Tongue (tissue), 2 donors: ENCODE results near the gene BCKDK. TPM values are rescaled to one million over a fixed set of nuclear protein-coding genes. Genes with fewer than 3 reads are reported as not detected.
"Not testable (repeated sequence)": the region's sequence is repeated elsewhere in the genome, so short reads cannot be mapped to it uniquely, and the experiment has no call there.

Experiments
- DNase-seq: peaks from one replicate; pipeline ENCODE4 v3.0.0-alpha.2; 2015
- total RNA-seq: library from RNA; depleted of rRNA; stranded (reverse); fragments of >200 nt; gene quantifications from one replicate; pipeline ENCODE4 v1.2.3, GENCODE V29; 2014

The BCKDK gene
- total RNA-seq, 1 donor from 2014 or later = 13.0 TPM

DNA sequence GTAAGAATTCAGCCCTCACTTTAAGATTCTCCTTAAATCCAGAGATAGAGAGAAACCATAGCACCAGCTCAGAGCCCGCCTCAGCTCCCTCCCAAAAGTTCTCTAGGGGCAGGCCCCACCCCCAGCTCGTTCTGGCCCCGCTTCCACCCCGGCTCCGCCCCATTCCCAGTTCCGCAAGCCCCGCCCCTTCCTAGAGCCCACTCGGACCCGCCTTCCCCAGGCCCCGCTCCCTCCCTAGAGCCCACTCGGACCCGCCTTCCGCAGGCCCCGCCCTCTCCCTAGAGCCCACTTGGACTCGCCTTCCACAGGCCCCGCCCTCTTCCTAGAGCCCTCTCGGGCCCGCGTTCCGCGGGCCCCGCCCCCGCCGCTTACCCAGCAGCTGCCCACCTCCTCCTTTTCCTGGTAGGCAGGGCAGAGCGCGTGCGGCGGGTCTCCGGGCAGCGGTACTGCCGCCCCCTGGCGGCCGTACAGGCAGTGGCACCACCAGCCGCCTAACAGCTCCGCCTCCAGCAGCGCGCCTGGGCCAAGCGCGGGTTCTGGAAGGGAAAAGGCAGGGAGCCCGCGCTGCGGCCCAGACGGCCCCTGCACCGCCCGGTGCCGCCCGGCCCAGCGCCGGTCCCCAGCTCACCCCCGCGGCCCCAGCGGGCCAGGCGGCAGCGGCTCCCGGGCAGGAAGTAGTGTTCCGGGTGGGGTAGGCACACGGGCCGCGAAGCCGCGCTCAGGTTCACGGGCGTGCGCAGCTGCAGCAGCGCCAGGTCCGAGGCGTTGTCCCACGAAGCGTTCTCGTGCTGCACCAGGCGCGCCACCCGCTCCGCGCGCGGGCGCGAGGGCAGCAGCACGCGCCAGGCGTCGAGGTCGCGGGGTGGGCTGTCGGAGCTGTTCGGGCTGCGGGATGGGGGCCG is 34.2 kb downstream of the BCKDK start:
- DNase-seq = peak; percentile 100

DNA sequence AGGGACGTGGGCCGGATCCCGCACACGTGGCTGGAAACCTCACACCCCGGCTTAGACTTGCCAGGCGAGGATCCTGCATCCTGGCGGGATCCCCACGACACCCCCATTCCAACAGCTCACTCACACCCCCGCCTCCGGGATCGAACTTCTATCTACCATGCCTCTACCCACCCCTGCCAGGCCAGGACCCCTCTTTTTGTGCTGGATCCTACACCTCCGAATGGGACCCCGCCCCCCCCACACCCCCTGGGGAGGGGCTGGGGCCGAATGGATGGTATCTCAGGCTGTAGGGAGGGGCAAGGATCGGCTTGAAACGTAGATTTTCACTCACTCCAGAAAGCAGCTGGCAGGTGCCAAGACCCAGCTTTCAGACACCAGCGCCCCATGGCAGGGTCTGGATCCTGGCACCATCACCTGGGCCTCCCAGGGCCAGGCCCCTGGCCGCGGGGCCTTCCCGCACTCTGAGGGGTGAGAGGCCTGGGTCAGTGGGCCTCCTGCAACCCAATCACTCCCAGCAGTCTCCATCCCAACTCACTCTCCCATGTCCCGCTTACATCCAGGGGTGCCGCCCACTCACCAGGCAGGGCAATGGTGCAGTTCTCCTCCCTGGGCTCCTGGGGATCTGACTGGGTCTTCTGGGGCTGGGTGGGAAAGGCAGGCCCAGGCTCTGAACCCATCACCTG is 35.0 kb downstream of the BCKDK start:
- DNase-seq = no peak

DNA sequence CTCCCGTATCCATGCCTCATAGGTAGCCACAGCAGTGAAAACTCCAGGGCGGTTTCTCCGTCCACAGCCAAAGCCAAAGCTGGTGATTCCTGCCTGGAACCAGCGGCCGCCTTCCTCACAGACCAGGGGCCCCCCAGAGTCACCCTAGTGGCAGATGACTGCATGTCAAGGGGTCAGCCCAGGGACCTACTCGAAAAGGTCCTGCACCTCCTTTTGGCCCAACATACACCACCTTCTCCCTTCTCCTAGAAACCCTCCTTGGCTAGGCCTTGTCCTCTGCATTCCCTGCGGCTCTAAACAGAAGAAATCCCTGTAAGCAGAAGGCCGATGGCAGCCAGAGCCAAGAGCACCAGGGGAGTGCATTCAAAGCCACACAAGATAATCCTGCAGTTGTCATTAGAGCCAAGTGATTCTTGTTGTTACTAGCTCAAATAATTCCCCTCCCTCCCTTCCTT is 35.5 kb downstream of the BCKDK start:
- DNase-seq = no peak

DNA sequence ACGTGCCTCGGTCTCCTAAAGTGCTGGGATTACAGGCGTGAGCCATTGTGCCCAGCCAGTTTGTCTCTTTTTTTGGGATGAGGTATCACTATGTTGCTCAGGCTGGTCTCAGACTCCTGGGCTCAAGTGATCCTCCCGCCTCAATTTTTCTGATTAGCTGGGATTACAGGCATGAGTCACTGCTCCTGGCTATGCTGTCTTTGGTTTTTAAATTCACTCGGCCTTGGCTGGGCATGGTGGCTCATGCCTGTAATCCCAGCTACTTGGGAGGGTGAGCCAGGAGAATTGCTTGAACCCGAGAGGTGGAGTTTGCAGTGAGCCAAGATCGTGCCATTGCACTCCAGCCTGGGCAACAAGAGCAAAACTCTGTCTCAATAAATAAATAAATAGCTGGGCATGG is 36.2 kb downstream of the BCKDK start:
- DNase-seq = not testable (repeated sequence)

DNA sequence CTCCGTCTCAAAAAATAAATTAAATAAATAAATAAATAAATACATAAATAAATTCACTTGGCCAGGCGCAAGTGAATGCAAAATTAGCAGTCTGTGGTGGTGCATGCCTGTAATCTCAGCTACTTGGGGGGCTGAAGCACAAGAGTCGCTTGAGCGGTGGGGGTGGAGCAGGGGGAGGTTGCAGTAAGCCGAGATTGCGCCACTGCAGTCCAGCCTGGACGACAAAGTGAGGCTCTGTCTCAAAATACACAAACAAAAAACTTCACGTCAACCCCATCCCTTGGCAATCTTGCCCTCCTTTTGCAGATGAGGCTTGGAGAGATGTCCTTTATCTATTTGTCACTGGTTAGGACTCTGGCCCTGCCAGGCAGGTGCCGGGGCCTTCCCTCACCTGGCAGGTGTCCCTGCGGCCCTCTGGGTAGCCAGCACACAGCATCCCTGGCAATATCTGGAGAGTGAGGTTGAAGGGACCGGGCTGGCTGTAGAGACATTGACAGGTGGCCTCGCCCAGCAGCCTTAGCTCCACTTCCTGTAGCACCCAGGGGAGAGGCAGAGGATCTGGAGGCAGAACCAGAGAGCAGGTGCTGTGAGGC is 37.3 kb downstream of the BCKDK start:
- no peak for DNase-seq

DNA sequence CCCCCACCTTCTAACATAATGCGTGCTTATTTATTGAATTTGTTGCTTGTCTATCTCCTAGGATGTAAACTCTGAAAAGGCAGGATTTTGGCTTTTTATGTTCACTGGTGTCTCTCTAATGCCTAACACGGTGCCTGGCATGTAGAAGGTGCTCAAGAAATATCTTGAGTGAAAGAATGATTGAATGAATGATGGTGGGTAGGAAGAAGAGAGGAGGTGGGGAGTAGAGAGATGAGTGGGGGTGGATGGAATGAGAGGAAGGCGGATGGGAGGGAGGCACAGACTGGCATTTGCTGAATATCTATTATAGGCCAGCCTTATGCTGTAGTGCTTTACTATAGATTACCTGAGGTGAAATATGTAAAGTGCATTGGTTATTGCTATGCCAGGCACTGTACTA is 39.4 kb downstream of the BCKDK start:
- no peak for DNase-seq

DNA sequence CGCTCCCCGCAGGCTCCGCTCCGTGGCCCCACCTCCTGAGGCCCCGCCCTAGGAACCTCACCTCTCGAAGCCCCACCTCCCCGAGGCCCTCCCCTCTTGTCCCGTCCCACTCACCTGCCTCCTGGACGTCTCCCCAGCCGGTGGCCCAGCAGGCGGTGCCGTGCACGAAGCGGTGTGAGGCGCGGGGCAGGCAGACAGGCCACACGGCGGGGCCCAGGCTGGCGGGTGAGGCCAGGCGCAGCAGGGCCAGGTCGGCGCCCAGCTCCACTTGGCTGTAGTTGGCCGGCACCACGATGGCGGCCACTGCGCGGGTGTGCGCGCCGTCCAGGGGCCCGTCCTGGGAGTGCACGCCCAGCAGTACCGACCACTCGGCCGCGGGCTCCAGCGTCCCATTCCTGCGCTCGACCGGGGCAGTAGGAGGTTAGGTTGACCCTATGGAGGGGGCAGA is 40.1 kb downstream of the BCKDK start:
- no peak for DNase-seq

DNA sequence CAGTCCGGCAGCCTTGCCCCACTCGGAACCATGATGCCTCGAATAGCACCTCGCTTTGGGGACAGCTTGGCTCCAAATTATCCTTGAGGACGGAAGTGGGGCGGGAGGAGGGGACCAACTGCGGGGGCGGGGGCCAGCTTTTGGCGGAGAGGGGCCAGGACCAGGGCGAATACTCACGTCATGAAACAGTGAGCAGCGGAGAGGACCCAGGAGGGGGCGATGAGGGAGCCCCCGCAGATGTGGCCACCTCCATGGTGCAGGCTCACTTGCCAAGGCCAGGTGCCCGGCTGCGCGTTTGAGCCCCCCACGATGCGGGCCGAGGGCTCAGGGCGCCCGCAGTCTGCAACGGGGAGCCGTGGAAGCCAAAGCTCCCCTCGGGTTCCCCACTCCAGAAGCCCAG is 40.7 kb downstream of the BCKDK start:
- no peak for DNase-seq

DNA sequence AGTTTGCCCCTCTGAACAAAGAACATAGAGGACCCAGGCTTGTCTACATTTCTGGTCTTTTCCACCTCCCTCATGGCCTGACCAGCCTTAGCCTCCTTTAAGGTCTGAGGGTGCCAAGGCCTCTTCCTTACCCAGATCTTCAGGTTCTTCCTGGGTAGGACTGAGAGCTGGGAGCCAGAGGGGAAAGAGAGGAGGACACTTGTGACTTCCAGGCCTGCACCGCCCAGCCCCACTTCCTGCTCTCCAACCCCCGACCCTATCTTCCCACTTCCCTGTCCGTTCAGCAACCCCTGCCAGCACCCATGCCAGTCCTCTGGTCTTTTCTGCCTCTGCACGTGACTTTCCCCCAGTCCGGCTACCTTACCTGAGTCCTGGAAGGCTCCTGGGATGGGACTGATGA is 41.1 kb downstream of the BCKDK start:
- DNase-seq = no peak

DNA sequence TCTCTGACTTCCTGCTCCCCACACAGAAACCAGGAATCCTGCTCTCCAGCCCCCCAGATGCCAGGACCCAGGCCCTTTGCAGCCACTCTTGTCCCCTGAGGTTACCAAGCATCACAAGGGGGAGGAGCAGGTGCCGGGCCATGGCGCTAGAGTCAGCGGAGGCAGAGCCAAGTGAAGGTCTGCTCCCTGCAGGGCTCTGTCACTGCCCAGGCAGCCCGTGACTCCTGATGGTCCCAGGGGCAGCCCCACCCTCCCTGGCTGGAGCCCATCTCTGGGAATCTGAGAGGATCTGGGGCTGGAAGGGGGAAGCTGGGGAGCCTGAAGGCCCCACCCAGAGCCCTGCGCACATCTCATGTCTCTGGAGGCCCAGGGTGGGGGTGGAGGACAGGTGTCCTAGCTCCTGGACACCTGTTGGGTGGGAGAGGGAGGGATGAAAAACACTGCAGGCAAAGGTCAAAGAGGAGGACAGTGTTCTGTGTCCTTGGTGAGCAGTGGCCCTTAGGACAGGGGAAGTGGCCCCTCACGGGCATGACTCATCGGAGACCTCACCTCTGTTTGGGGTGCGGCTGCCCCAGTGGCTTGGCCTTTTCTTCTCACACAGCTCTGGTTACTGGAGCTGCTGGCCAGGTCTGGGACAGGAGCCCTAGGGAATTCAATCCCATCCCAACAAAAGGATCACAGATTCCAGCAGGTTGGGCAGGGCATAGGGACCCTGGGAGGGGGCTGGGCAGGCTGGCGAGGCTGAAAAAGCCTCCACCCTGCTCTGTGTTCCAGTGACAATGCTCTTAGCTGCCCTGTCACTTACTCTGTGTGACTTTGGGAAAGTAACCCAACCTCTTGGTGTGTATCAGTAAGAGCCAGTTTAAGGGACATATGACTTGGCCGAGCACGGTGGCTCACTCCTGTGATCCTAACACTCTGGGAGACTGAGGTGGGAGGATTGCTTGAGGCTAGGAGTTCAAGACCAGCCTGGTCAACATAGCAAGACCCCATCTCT is 42.0 kb downstream of the BCKDK start, which contains the start of gene PRSS36:
PRSS36 (minus strand) TSS at position 173 of the 997 bp plus-strand sequence; CDS start at position 142, 31 bp downstream.
- DNase-seq = no peak

DNA sequence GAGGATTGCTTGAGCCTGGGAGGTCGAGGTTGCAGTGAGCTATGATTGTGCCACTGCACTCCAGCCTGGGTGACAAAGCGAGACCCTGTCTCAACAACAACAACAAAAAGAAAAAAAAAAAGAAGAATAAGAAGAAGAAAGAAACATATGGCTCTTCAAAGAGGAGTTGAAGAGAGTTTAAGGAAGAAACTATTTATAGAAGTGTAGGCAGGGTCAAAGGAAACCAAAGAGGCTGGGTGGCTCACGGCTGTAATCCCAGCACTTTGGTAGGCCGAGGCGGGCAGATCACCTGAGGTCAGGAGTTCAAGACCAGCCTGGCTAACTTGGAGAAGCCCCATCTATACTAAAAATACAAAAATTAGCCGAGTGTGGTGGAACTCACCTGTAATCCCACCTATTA is 42.8 kb downstream of the BCKDK start:
- DNase-seq = not testable (repeated sequence)

DNA sequence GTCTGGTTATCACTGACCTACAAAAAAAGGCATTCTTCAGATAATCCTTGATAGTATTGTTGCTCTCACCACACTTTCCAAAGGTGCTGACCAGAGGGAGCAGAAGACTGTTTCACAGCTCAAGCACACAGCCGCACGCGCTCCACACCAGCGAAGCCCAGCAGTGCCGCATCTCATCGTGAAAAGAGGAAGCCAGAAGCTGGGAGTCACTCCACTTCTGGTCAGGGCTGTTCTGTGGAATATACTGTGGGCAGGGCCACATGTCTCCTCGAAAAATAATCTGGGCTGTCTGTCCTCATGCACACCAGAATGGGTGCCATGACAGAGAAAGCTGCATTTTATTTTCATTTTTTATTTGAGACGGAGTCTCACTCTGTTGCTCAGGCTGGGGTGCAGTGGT is 49.0 kb downstream of the BCKDK start:
- DNase-seq = no peak

Other genes with a start within 250 kb of the BCKDK start
- gene BCL7C, start 214.3 kb upstream of the BCKDK start, total RNA-seq = 24.2 TPM
- 2.1 TPM for gene CTF1, start 211.8 kb upstream of the BCKDK start, total RNA-seq
- gene FBXL19, start 184.8 kb upstream of the BCKDK start, total RNA-seq = 9.3 TPM
- 15.7 TPM for gene ORAI3, start 159.3 kb upstream of the BCKDK start, total RNA-seq
- 4.6 TPM for gene SETD1A, start 150.6 kb upstream of the BCKDK start, total RNA-seq
- 15.9 TPM for gene HSD3B7, start 123.2 kb upstream of the BCKDK start, total RNA-seq
- 0.92 TPM for gene STX1B, start 97.7 kb upstream of the BCKDK start, total RNA-seq
- 26.8 TPM for gene STX4, start 74.8 kb upstream of the BCKDK start, total RNA-seq
- 5.0 TPM for gene ZNF668, start 34.1 kb upstream of the BCKDK start, total RNA-seq
- gene ZNF646, start 34.0 kb upstream of the BCKDK start, total RNA-seq = 14.7 TPM
- gene PRSS53, start 19.4 kb upstream of the BCKDK start, total RNA-seq = 2.9 TPM
- gene VKORC1, start 13.6 kb upstream of the BCKDK start, total RNA-seq = 64.2 TPM
- 55.5 TPM for gene KAT8, start 9.3 kb downstream of the BCKDK start, total RNA-seq
- 17.6 TPM for gene PRSS8, start 27.3 kb downstream of the BCKDK start, total RNA-seq
- not detected for gene PRSS36, start 41.7 kb downstream of the BCKDK start, total RNA-seq
- 82.2 TPM for gene FUS, start 71.8 kb downstream of the BCKDK start, total RNA-seq
- gene PYCARD, start 94.4 kb downstream of the BCKDK start, total RNA-seq = 15.2 TPM
- 117 TPM for gene TRIM72, start 105.7 kb downstream of the BCKDK start, total RNA-seq
- not detected for gene PYDC1, start 108.7 kb downstream of the BCKDK start, total RNA-seq
- 4.1 TPM for gene ITGAM, start 151.6 kb downstream of the BCKDK start, total RNA-seq
- 2.7 TPM for gene ITGAX, start 246.8 kb downstream of the BCKDK start, total RNA-seq